ENCODE results near the gene SERINC3.
"Not testable (repeated sequence)": the region's sequence is repeated elsewhere in the genome, so short reads cannot be mapped to it uniquely, and the experiment has no call there.

The SERINC3 gene

GRCh38 chr20:44521484-44522481 lies at the start of gene SERINC3:
TSS of gene SERINC3 (minus strand) at chr20:44522070. CDS start at chr20:44521951, 119 bp downstream.
- DNase-seq = peak; percentile 96

DNA sequence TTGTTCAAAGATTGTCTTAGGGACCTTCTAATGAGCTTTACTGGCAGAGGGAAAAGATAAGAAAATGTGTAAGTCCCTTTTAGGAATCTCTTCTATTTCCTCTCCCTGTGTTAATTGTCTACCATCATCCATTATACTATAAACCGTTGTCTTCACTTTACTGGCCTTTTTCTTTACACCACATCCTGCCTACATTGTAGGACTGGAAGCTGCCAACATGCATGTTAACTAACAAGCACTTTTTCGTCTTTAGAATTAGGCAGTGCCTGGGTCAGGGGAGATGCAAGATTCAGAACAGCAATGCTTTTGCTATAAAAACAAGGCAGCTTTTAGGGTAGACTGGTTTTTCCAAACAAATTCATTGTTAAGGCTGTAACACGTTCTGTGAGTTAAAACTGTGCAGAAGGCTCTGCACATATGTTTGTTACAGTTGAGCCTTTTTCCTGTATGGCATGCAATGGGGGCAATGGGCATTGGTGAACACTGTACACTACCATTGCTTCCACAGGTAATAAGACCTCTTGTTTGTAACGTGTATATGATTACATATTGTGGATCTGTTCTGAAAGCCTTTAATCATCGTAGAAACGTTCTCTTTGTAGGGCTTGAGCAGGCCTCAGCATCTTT lies 49.6 kb upstream of the SERINC3 start:
- no peak for DNase-seq

GRCh38 chr20:44570367-44570766 lies 48.5 kb upstream of the SERINC3 start:
- no peak for DNase-seq

DNA sequence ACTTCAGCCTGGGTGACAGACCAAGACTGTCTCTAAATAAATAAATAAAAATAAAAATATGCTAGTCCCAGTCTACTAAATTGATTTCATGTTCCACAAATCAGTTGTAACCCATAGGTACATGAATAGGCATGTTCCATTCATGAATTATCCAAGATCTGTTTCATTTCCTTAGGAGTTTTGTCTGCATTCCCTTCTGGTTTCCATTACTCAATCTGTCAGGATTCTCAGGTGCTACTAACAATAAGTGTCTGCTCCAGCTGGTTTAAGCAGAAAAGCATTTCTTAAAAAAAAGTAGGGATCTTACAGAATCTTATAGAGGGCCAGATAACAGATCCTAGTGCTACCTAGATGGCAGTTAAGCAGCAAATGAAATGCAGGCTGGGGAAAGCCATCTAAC lies 44.9 kb upstream of the SERINC3 start:
- no peak for DNase-seq

GRCh38 chr20:44566018-44566417 lies 44.1 kb upstream of the SERINC3 start:
- DNase-seq = no peak

DNA sequence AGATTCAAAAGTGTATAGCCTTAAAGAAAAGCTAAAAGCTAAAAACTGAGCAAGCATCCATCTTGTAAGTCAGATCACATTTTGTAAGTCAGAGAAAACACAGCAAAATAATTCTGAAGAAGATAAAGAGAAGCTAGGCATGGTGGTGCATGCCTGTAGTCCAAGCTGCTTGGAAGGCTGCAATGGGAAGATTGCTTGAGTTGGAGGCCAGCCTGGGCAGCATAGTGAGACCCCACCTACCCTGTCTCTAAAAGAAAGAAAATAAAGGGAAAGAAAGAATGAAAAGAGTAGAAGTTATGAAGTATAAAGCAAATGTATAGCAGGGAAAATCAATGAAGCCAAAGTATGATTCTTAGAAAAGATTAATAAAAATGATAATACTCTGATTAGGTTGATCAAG lies 40.0 kb upstream of the SERINC3 start:
- no peak for DNase-seq

GRCh38 chr20:44560818-44561217 lies 38.9 kb upstream of the SERINC3 start:
- not testable (repeated sequence) for DNase-seq

DNA sequence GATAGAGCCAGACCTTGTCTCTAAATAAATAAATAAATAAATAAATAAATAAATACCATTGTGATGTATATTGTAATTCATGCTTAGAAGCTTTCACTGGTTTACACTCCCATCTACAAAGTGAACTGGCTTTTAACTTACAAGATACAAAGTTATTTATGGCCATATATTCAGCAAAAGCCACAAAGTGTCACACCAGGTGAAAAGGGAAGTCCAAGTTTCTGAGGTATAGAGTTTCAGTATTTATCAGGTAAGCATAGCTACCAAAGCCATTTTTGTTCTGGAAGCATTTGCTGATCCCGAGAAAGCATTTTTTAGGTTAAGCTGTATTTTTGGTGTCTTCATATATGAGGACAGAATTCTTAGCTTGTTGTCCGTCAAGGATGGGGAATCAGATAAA lies 38.4 kb upstream of the SERINC3 start:
- no peak for DNase-seq

DNA sequence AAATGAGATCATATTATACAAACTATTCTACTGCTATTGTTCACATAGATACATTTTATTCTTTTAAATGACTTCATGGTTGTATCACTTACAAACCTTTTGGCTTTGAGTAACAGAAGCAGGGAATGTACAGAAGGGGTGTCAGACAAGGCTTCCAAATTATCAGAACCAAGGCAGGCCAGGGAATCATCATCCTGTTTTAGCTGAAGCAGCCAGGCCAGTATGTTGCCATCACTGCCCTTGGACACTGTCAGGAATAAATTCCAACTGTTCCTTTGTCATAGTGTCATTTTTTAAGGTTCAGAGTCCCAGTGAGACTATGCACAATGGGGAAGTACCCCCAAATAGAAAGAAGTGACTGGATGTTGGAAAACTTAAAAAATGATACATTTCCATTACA lies 37.4 kb upstream of the SERINC3 start:
- no peak for DNase-seq

GRCh38 chr20:44552950-44553908 lies 31.4 kb upstream of the SERINC3 start:
- DNase-seq = no peak

GRCh38 chr20:44552568-44552949 lies 30.7 kb upstream of the SERINC3 start:
- DNase-seq = no peak

- DNase-seq = no peak
Observed at GRCh38 chr20:44552050-44552449, 30.2 kb upstream of the SERINC3 start.

DNA sequence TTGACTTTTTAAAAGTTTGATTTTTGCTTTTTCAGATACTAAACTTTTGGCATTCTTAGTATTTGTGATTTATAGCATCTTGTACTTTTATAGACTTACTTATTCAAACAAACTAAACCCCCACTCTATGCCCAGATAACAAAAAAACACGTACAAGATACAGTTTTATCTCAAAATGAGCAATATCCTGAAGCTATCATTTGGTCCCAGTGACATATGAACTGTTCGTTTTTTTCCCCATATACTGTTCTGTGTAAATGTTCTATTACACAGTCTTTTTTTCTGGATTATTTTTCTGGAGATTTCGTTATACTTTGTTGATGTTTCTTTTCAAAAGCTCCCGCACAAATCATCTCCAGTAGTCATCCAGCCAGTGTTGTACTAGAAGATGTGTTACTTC lies 27.3 kb upstream of the SERINC3 start:
- DNase-seq = no peak

- DNase-seq = no peak
Observed at GRCh38 chr20:44547419-44547818, 25.5 kb upstream of the SERINC3 start.

DNA sequence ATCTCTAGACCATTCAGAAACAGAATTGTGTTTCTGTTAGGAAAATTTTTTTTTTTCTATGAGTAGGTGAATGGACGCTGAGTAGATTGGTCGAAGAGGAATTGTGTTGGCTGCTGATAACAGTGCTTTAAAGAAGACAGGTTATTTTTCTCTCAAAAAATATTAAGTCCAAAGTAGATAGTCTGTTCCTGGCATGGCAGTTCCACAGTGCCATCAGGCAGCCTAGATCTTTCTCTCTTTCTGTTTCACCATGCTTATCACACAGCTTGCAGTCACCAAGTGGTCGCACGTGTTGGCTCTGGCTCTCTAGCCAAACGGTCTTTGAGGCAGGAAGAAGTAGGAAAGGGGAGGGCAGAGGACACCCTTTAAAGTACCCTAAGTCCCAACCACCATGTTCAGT lies 22.4 kb upstream of the SERINC3 start:
- no peak for DNase-seq

DNA sequence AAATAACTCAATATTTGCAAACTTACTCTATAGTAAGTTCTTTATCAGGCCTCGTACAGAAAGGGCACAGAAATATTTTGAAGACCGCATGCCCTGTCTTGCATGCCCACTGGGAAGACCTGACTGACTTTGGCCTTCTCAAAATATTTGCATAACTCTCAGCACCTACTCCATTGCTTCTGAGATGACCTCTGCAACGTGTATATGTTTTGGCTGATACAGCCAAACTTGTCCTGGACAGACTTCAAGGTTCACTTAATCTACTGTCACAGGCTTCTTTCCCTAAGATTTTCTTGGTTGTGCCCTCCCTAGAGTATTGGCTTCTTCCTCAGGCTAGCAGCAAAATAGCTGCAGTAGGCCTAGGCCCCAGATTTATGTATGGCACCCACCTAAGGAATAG lies 21.5 kb upstream of the SERINC3 start:
- no peak for DNase-seq

DNA sequence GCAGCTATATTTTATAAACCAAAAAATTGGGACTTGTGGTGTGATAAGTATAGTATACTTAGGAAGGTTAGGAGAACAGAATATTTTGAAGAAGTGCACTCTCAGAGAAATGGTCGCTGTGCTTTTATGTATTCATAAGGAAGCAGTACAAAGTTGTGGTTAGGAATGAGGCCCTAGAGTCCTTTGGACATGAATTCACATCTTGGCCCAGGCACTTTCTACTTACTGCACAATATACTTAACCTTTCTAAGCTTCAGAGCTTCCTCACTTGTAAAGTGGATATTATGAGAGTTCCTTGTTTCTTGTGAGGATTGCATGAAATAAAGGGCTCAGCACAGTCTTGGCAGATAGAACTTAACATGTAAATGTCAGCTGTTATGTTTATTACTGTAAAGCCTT lies 21.0 kb upstream of the SERINC3 start:
- no peak for DNase-seq

- no peak for DNase-seq
Observed at GRCh38 chr20:44541992-44542391, 20.1 kb upstream of the SERINC3 start.

- DNase-seq = no peak
Observed at GRCh38 chr20:44540834-44541233, 19.0 kb upstream of the SERINC3 start.

- DNase-seq = no peak
Observed at GRCh38 chr20:44537993-44538392, 16.1 kb upstream of the SERINC3 start.

DNA sequence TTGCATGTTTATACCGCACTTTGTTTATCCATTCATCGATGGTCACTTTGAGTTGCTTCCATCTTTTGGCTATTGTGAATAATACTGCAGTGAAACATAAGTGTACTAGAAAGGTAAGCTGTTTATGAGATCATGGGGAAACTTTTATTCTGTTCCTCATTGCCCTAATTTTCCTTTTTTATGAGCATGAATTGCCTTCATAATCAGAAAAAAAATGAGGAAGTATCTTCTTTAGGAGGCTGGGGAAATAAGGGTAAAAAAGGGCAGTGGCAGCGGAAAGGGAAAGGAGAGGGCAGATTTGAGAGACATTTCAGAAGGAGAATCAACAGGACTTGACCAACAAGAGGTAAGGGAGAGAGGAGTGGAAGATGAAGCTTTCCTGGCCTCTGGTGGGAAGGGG lies 14.3 kb upstream of the SERINC3 start:
- DNase-seq = no peak

- DNase-seq = no peak
Observed at GRCh38 chr20:44533928-44534327, 12.1 kb upstream of the SERINC3 start.

DNA sequence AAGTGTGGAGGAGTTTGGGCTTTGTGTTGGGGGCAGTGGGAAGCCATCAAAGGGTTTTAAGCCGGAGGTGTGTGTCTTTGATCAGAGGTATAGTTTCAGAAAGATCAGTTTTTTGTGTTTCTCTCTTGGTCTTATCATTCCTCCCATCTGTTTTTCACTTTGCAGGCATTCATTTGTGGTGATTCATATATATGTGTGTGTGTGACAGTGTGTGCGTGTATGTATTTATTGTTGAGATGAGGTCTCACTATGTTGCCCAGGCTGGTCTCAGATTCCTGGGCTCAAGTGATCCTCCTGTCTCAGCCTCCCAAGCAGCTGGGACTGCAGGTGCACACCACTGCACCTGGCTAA lies 11.1 kb upstream of the SERINC3 start:
- DNase-seq = no peak
